Upper lobe of right lung (tissue), 1 donor: ENCODE measurements around the gene LAMTOR2. TPM values are rescaled to one million over a fixed set of nuclear protein-coding genes. Genes with fewer than 3 reads are reported as not detected.
"Not testable (repeated sequence)": the region's sequence is repeated elsewhere in the genome, so short reads cannot be mapped to it uniquely, and the experiment has no call there.

ENCODE experiments used
- ATAC-seq: fragments of 200-7000 bp; cut with Tn5 transposase; one replicate; pipeline ENCODE4 v1.9.1; 2020; ENCODE audit warnings: mild to moderate bottlenecking, moderate library complexity
- DNase-seq: peaks from one replicate; pipeline ENCODE4 v3.0.0-alpha.2; 2020
- H3K27ac ChIP-seq: fragments of 200-600 bp; one replicate; pipeline ENCODE4 v1.8.0; 2022
- H3K27me3 ChIP-seq: fragments of 200-600 bp; one replicate; pipeline ENCODE4 v1.8.0; 2022; ENCODE audit warnings: mild to moderate bottlenecking
- H3K36me3 ChIP-seq: fragments of 200-600 bp; one replicate; pipeline ENCODE4 v1.8.0; 2022
- H3K4me1 ChIP-seq: fragments of 200-600 bp; one replicate; pipeline ENCODE4 v1.8.0; 2022
- H3K4me3 ChIP-seq: fragments of 200-600 bp; one replicate; pipeline ENCODE4 v1.8.0; 2022; ENCODE audit warnings: mild to moderate bottlenecking
- H3K9me3 ChIP-seq: fragments of 200-600 bp; one replicate; pipeline ENCODE4 v1.8.0; 2022
- intact Hi-C: fragments of 100-400 bp; cut with DNase I; formaldehyde crosslinking; loops from one replicate; pipeline ENCODE4 v1.11.0; 2022
- total RNA-seq: library from RNA; stranded (reverse); fragmentation: NEBNext Ultra II Directional; extraction: Animal tissue kit (Norgen Biotek cat#: 25700); gene quantifications from one replicate; pipeline ENCODE4 v1.2.1, GENCODE V29; 2021
- TF ChIP-seq, protein P1 (sequence below): fragments of 200-600 bp; IDR thresholded peaks from one replicate; pipeline ENCODE4 v1.8.0; 2022; ENCODE audit warnings: antibody characterized with exemption
- donor health status: DM: no; HTN: yes; CAD: no; lungs with severe emphysema.

LAMTOR2 gene
- total RNA-seq, 1 donor from 2014 or later: 49.7 TPM

DNA sequence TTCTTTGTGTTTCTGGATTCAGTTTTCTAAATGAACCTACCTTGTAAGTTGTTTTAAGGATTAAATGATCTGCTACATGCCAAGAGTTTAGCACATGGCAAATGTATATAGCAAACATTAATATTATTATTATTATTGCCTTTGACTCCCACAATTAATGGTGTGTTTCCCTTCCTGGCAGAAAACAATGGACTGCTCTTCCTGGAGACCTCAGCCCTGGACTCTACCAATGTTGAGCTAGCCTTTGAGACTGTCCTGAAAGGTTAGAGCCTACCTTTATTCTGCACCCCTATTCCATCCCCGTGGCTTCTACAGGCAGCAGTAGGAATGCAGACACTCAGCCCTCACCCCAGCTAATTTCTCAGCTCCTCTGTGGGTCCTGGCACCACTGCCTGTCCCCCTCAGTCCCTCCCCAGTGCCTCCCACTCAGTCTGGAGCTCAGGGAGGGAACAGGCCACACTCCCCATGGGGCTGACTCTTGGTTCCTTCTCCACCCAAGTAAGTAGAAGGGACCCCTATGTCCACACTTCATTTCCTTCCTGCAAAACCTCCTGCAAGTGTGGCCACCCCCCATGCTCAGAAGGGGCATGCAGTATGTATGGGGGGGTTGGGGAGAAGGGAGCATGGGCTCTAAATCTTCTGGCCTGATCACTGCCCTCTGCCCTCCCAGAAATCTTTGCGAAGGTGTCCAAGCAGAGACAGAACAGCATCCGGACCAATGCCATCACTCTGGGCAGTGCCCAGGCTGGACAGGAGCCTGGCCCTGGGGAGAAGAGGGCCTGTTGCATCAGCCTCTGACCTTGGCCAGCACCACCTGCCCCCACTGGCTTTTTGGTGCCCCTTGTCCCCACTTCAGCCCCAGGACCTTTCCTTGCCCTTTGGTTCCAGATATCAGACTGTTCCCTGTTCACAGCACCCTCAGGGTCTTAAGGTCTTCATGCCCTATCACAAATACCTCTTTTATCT lies 15.2 kb downstream of the LAMTOR2 start:
- ATAC-seq (no peak), DNase-seq (no peak)
- TF ChIP-seq, protein P1, sequence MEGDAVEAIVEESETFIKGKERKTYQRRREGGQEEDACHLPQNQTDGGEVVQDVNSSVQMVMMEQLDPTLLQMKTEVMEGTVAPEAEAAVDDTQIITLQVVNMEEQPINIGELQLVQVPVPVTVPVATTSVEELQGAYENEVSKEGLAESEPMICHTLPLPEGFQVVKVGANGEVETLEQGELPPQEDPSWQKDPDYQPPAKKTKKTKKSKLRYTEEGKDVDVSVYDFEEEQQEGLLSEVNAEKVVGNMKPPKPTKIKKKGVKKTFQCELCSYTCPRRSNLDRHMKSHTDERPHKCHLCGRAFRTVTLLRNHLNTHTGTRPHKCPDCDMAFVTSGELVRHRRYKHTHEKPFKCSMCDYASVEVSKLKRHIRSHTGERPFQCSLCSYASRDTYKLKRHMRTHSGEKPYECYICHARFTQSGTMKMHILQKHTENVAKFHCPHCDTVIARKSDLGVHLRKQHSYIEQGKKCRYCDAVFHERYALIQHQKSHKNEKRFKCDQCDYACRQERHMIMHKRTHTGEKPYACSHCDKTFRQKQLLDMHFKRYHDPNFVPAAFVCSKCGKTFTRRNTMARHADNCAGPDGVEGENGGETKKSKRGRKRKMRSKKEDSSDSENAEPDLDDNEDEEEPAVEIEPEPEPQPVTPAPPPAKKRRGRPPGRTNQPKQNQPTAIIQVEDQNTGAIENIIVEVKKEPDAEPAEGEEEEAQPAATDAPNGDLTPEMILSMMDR: no peak
- intact Hi-C loops: no loop called here
- H3K27ac ChIP-seq: no peak overlapping the region
- no peaks in the 10 kb centered on the region for H3K36me3 ChIP-seq
- H3K4me1 ChIP-seq: no peaks in the 10 kb centered on the region
- H3K4me3 ChIP-seq: no peak overlapping the region
- H3K9me3 ChIP-seq: no peaks in the 10 kb centered on the region
- H3K27me3 ChIP-seq: no peaks in the 10 kb centered on the region

DNA sequence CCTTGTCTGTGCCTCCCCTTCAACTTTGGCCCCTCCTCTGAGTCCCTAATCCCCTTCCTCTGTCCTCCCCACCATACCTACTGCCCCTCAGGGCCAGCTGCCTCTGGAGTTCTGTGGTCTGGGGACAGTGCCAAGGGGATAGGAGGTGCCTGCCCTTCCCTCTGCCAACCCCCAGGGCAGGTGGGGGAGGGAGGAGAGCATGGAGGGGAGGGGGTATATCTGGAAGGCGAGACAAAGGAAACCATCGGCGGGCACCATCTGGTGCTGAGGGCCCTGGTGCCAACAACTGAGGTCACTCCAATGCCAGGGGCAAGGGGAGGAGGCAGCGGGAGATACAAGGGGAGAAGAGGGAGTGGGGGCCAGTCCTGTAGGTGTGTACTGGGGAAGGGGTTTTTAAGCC lies 16.0 kb downstream of the LAMTOR2 start:
- DNase-seq: no peak
- no peak overlapping the region for H3K4me3 ChIP-seq
- peaks cover 4% of the 10 kb centered on the region for H3K4me1 ChIP-seq
- H3K27me3 ChIP-seq: no peaks in the 10 kb centered on the region
- no peaks in the 10 kb centered on the region for H3K36me3 ChIP-seq
- intact Hi-C loops: no loop called here
- TF ChIP-seq, protein P1: no peak
- no peak for ATAC-seq
- no peaks in the 10 kb centered on the region for H3K9me3 ChIP-seq
- no peak overlapping the region for H3K27ac ChIP-seq

DNA sequence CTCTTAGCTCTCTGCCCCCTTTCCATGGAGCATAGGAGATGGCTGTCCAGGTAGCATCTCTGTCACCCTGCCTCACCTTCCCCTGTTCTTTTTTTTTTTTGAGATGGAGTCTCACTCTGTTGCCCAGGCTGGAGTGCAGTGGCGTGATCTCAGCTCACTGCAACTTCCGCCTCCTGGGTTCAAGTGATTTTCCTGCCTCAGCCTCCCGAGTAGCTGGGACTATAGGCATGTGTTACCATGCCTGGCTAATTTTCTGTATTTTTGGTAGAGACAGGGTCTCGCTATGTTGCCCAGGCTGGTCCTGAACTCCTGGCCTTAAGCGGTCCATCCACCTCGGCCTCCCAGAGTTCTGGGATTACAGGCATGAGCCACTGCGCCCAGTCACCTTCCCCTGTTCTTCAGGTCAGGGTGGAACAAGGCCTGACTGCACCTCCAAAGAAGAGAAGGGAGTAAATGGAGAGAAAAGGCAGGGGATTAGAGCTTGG lies 16.8 kb downstream of the LAMTOR2 start:
- H3K36me3 ChIP-seq, H3K27ac ChIP-seq, DNase-seq, intact Hi-C loops, H3K9me3 ChIP-seq, H3K4me3 ChIP-seq, ATAC-seq, H3K27me3 ChIP-seq: not testable (repeated sequence)
- peaks cover 10% of the 10 kb centered on the region for H3K4me1 ChIP-seq

DNA sequence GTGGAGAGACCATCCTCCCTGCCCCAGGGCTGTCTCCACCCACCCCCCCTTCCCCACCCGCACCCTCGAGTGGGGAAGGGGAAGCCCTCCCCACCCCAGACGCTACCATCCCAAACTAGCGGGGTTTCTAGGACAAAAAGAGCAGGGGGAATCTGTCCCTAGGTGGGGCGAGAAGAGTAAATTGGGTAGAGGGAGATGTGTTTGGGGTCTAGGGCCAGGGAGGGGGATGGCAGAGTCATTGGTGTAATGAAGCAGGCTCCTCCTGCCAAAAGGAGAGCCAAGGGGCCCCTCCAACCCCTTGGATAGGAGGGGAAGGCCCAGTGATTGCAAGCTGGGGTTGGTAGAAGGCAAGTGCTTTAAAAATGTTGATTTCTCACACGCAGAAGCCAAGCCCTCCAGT lies 17.7 kb downstream of the LAMTOR2 start:
- Histone ChIP-seq H3K9me3 (no peaks in the 10 kb centered on the region), H3K27me3 (no peaks in the 10 kb centered on the region), H3K27ac (no peak overlapping the region), H3K4me1 (peaks cover 10% of the 10 kb centered on the region), H3K4me3 (no peak overlapping the region), H3K36me3 (no peaks in the 10 kb centered on the region)
- TF ChIP-seq, protein P1: no peak
- no peak for DNase-seq
- no peak for ATAC-seq
- intact Hi-C loops: no loop called here

DNA sequence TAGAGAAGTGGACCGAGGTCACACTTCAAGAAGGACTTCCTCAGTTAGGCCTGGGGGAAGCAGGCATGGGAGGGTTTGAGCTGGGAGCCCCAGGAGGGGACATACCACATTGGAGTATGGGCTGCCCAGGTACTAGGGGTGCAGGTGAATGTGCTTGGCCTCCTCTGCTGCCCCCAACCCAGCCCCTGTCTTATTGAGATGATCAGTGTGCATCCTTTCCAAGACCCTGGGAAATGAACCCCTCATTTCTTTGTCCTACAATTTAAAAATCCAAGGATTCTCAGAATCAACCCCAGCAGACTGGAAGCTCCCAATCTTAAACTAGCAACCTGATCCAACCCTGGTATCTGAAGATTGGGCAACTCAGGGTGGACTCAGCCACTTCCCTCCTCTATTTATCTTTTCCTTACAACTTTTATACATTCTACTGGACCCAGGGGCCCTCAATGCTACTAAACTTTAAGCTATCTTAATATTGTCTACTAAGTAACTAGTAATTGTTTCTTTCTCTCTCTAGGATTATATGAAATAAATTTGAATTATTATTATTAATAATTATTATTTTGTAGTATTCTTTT lies 18.6 kb downstream of the LAMTOR2 start:
- H3K9me3 ChIP-seq: no peaks in the 10 kb centered on the region
- TF ChIP-seq, protein P1: no peak
- intact Hi-C loops: no loop called here
- no peaks in the 10 kb centered on the region for H3K27me3 ChIP-seq
- no peak for DNase-seq
- H3K4me3 ChIP-seq: no peak overlapping the region
- ATAC-seq: no peak
- H3K27ac ChIP-seq: no peak overlapping the region
- H3K4me1 ChIP-seq: peaks cover 10% of the 10 kb centered on the region
- H3K36me3 ChIP-seq: no peaks in the 10 kb centered on the region

DNA sequence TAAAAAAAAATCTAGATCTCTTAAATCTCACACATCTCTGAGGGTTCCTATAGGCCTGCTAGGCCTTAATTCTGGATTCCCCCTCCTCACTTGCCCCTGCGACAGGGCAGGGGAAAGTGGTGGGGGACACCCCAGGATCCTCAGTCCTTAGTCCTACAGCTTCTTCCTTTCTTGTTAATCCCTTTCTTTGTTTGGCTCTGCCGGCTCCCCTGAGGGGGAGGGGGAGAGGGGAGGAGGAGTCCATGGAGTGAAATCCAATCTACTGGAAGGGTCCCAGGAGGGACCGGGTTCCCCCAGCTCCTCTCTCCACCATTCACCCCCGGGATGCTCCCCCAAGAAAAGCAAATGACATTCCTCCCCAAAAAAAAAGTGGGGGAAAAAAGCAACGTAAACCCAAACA lies 19.2 kb downstream of the LAMTOR2 start:
- ATAC-seq (no peak), DNase-seq (no peak)
- Histone ChIP-seq H3K9me3 (no peaks in the 10 kb centered on the region), H3K27me3 (no peaks in the 10 kb centered on the region), H3K27ac (no peak overlapping the region), H3K4me3 (no peak overlapping the region), H3K36me3 (no peaks in the 10 kb centered on the region), H3K4me1 (peaks cover 10% of the 10 kb centered on the region)
- intact Hi-C loops: no loop called here
- TF ChIP-seq, protein P1: no peak
